ENCODE results near the gene CRTC2. TPM values are rescaled to one million over a fixed set of nuclear protein-coding genes. Genes with fewer than 3 reads are reported as not detected.

CRTC2 gene
- total and polyA plus RNA-seq, 9 of the 15 experiments (the other 6 are each of a cell fraction or from before 2014, with no cell fraction given): 2.7 to 26.4 (median 10.2) TPM

DNA sequence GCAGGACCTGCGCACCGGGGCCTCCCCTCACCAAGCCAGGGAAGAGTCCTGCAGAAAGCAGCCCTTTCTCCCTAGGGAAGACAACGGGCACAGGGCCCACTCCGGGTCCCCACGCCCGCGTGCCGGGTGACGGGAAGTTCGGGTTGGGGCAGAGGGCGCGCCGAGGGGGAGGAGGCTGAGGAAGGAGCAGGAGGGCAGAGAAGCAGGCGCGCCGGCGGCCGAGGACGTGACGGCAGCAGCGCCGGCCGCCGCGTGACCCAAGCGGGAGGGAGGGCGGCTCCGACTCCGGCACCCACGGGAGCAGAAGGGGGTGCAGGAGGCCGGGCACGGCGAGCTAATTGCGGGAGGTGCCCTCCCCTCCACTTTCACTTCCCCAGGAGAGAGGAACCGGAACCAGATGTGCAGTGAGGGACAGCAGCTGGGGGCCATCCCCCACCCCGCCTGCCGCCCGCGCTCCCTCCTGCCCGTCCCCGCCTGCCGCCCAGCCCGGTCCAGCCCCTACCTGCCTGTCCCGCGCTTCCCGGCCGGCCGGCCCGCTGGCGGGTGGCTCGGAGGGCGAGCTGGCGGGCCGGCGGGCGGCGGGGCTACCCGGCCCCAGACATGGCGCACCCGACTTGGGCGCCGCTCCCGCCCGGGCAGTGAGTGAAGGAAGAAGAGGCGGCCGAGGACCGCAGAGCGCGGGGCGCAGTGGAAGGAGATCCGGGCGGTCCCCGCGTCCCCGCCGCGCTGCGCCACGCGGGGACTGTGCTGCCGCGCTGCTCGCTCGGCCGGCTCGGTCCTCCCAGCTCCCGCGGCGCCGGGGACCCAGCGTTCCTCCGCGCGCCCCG lies 12.4 kb downstream of the CRTC2 start (continued):
- no peak for TF ChIP-seq BCOR (IDR thresholded peaks at IDR 0.05)
- peak; percentile 66 for TF ChIP-seq ZBTB40 (IDR thresholded peaks at IDR 0.05)
- TF ChIP-seq ZBTB40 (CRISPR knock-in tag; IDR thresholded peaks at IDR 0.05): no peak
- TF ChIP-seq CCNT2 (IDR thresholded peaks at IDR 0.05; ENCODE audit: borderline replicate concordance, extremely low read depth, insufficient read length, low read depth, low read length): peak; percentile 23
- TF ChIP-seq, protein P1, sequence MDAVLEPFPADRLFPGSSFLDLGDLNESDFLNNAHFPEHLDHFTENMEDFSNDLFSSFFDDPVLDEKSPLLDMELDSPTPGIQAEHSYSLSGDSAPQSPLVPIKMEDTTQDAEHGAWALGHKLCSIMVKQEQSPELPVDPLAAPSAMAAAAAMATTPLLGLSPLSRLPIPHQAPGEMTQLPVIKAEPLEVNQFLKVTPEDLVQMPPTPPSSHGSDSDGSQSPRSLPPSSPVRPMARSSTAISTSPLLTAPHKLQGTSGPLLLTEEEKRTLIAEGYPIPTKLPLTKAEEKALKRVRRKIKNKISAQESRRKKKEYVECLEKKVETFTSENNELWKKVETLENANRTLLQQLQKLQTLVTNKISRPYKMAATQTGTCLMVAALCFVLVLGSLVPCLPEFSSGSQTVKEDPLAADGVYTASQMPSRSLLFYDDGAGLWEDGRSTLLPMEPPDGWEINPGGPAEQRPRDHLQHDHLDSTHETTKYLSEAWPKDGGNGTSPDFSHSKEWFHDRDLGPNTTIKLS (IDR thresholded peaks at IDR 0.05; ENCODE audit: borderline replicate concordance, low read depth): 0 out of 2 replicates have a peak, but pooled peaks have one; percentile 11
- TF ChIP-seq NEUROD1 (IDR thresholded peaks at IDR 0.05; ENCODE audit: borderline replicate concordance, low read depth, low read length, partially characterized antibody): no peak
- TF ChIP-seq, protein P2, sequence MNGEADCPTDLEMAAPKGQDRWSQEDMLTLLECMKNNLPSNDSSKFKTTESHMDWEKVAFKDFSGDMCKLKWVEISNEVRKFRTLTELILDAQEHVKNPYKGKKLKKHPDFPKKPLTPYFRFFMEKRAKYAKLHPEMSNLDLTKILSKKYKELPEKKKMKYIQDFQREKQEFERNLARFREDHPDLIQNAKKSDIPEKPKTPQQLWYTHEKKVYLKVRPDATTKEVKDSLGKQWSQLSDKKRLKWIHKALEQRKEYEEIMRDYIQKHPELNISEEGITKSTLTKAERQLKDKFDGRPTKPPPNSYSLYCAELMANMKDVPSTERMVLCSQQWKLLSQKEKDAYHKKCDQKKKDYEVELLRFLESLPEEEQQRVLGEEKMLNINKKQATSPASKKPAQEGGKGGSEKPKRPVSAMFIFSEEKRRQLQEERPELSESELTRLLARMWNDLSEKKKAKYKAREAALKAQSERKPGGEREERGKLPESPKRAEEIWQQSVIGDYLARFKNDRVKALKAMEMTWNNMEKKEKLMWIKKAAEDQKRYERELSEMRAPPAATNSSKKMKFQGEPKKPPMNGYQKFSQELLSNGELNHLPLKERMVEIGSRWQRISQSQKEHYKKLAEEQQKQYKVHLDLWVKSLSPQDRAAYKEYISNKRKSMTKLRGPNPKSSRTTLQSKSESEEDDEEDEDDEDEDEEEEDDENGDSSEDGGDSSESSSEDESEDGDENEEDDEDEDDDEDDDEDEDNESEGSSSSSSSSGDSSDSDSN (IDR thresholded peaks at IDR 0.05; ENCODE audit: borderline replicate concordance in 1 of 2, low read depth in 2 of 2, low read length in 2 of 2): peak in 1 of 2 experiments; percentile 72; a peak in 2 of 4 replicates
- TF ChIP-seq ZBTB9 (CRISPR knock-in tag; IDR thresholded peaks at IDR 0.05): no peak

Data from K562 (cell line).